ENCODE results near the gene PMAIP1.

PMAIP1 gene

GRCh38 chr18:59867337-59868104, 32.3 kb upstream of the PMAIP1 start:
- H3K4me1 ChIP-seq (ENCODE audit: control insufficient read depth in 2 of 2, insufficient read depth in 2 of 2, low read length in 2 of 2) = peaks cover 0 to 2% of the 10 kb centered on the region in 2 donors
- no peak overlapping the region for H3K27ac ChIP-seq (ENCODE audit: low read depth in 2 of 2, low read length in 2 of 2)
- H3K9ac ChIP-seq (ENCODE audit: low read depth in 1 of 2, low read length in 2 of 2) = no peak overlapping the region
- H3K4me3 ChIP-seq (ENCODE audit: low read length in 2 of 2) = no peak overlapping the region
- no peaks in the 10 kb centered on the region for H3K27me3 ChIP-seq (ENCODE audit: control insufficient read depth in 2 of 2, insufficient read depth in 2 of 2, low read length in 2 of 2)
- no peaks in the 10 kb centered on the region for H3K36me3 ChIP-seq (ENCODE audit: control insufficient read depth in 2 of 2, insufficient read depth in 2 of 2, low read length in 2 of 2)
- no peaks in the 10 kb centered on the region for H3K9me3 ChIP-seq (ENCODE audit: control insufficient read depth in 2 of 2, low read length in 2 of 2)

GRCh38 chr18:59870623-59871130, 29.1 kb upstream of the PMAIP1 start:
- Histone ChIP-seq H3K27ac (ENCODE audit: low read depth in 2 of 2, low read length in 2 of 2) (no peak overlapping the region), H3K9me3 (ENCODE audit: control insufficient read depth in 2 of 2, low read length in 2 of 2) (no peaks in the 10 kb centered on the region), H3K36me3 (ENCODE audit: control insufficient read depth in 2 of 2, insufficient read depth in 2 of 2, low read length in 2 of 2) (no peaks in the 10 kb centered on the region), H3K4me3 (ENCODE audit: low read length in 2 of 2) (no peak overlapping the region), H3K9ac (ENCODE audit: low read depth in 1 of 2, low read length in 2 of 2) (no peak overlapping the region), H3K27me3 (ENCODE audit: control insufficient read depth in 2 of 2, insufficient read depth in 2 of 2, low read length in 2 of 2) (no peaks in the 10 kb centered on the region), H3K4me1 (ENCODE audit: control insufficient read depth in 2 of 2, insufficient read depth in 2 of 2, low read length in 2 of 2) (no peaks in the 10 kb centered on the region)

GRCh38 chr18:59871711-59872362, 28.0 kb upstream of the PMAIP1 start:
- Histone ChIP-seq H3K27me3 (ENCODE audit: control insufficient read depth in 2 of 2, insufficient read depth in 2 of 2, low read length in 2 of 2) (no peaks in the 10 kb centered on the region), H3K4me3 (ENCODE audit: low read length in 2 of 2) (no peak overlapping the region), H3K27ac (ENCODE audit: low read depth in 2 of 2, low read length in 2 of 2) (no peak overlapping the region), H3K9me3 (ENCODE audit: control insufficient read depth in 2 of 2, low read length in 2 of 2) (no peaks in the 10 kb centered on the region), H3K4me1 (ENCODE audit: control insufficient read depth in 2 of 2, insufficient read depth in 2 of 2, low read length in 2 of 2) (no peaks in the 10 kb centered on the region), H3K9ac (ENCODE audit: low read depth in 1 of 2, low read length in 2 of 2) (no peak overlapping the region), H3K36me3 (ENCODE audit: control insufficient read depth in 2 of 2, insufficient read depth in 2 of 2, low read length in 2 of 2) (no peaks in the 10 kb centered on the region)

GRCh38 chr18:59873641-59874040, 26.2 kb upstream of the PMAIP1 start:
- H3K4me3 ChIP-seq (ENCODE audit: low read length in 2 of 2) = no peak overlapping the region
- no peaks in the 10 kb centered on the region for H3K9me3 ChIP-seq (ENCODE audit: control insufficient read depth in 2 of 2, low read length in 2 of 2)
- H3K9ac ChIP-seq (ENCODE audit: low read depth in 1 of 2, low read length in 2 of 2) = no peak overlapping the region
- H3K4me1 ChIP-seq (ENCODE audit: control insufficient read depth in 2 of 2, insufficient read depth in 2 of 2, low read length in 2 of 2) = no peaks in the 10 kb centered on the region
- H3K36me3 ChIP-seq (ENCODE audit: control insufficient read depth in 2 of 2, insufficient read depth in 2 of 2, low read length in 2 of 2) = no peaks in the 10 kb centered on the region
- H3K27ac ChIP-seq (ENCODE audit: low read depth in 2 of 2, low read length in 2 of 2) = no peak overlapping the region
- no peaks in the 10 kb centered on the region for H3K27me3 ChIP-seq (ENCODE audit: control insufficient read depth in 2 of 2, insufficient read depth in 2 of 2, low read length in 2 of 2)

GRCh38 chr18:59874166-59874565, 25.6 kb upstream of the PMAIP1 start:
- Histone ChIP-seq H3K9me3 (ENCODE audit: control insufficient read depth in 2 of 2, low read length in 2 of 2) (no peaks in the 10 kb centered on the region), H3K27ac (ENCODE audit: low read depth in 2 of 2, low read length in 2 of 2) (no peak overlapping the region), H3K9ac (ENCODE audit: low read depth in 1 of 2, low read length in 2 of 2) (no peak overlapping the region), H3K36me3 (ENCODE audit: control insufficient read depth in 2 of 2, insufficient read depth in 2 of 2, low read length in 2 of 2) (no peaks in the 10 kb centered on the region), H3K4me3 (ENCODE audit: low read length in 2 of 2) (no peak overlapping the region), H3K27me3 (ENCODE audit: control insufficient read depth in 2 of 2, insufficient read depth in 2 of 2, low read length in 2 of 2) (no peaks in the 10 kb centered on the region), H3K4me1 (ENCODE audit: control insufficient read depth in 2 of 2, insufficient read depth in 2 of 2, low read length in 2 of 2) (no peaks in the 10 kb centered on the region)

- H3K4me1 ChIP-seq (ENCODE audit: control insufficient read depth in 2 of 2, insufficient read depth in 2 of 2, low read length in 2 of 2) = no peaks in the 10 kb centered on the region
- H3K9ac ChIP-seq (ENCODE audit: low read depth in 1 of 2, low read length in 2 of 2) = no peak overlapping the region
- no peak overlapping the region for H3K4me3 ChIP-seq (ENCODE audit: low read length in 2 of 2)
- no peak overlapping the region for H3K27ac ChIP-seq (ENCODE audit: low read depth in 2 of 2, low read length in 2 of 2)
- H3K27me3 ChIP-seq (ENCODE audit: control insufficient read depth in 2 of 2, insufficient read depth in 2 of 2, low read length in 2 of 2) = no peaks in the 10 kb centered on the region
- no peaks in the 10 kb centered on the region for H3K9me3 ChIP-seq (ENCODE audit: control insufficient read depth in 2 of 2, low read length in 2 of 2)
- no peaks in the 10 kb centered on the region for H3K36me3 ChIP-seq (ENCODE audit: control insufficient read depth in 2 of 2, insufficient read depth in 2 of 2, low read length in 2 of 2)
Observed at GRCh38 chr18:59876310-59876626, 23.5 kb upstream of the PMAIP1 start.

- Histone ChIP-seq H3K36me3 (ENCODE audit: control insufficient read depth in 2 of 2, insufficient read depth in 2 of 2, low read length in 2 of 2) (no peaks in the 10 kb centered on the region), H3K4me3 (ENCODE audit: low read length in 2 of 2) (no peak overlapping the region), H3K27ac (ENCODE audit: low read depth in 2 of 2, low read length in 2 of 2) (no peak overlapping the region), H3K27me3 (ENCODE audit: control insufficient read depth in 2 of 2, insufficient read depth in 2 of 2, low read length in 2 of 2) (no peaks in the 10 kb centered on the region), H3K4me1 (ENCODE audit: control insufficient read depth in 2 of 2, insufficient read depth in 2 of 2, low read length in 2 of 2) (peaks cover 8% of the 10 kb centered on the region in 2 donors), H3K9me3 (ENCODE audit: control insufficient read depth in 2 of 2, low read length in 2 of 2) (no peaks in the 10 kb centered on the region), H3K9ac (ENCODE audit: low read depth in 1 of 2, low read length in 2 of 2) (no peak overlapping the region)
Observed at GRCh38 chr18:59877361-59877760, 22.4 kb upstream of the PMAIP1 start.

GRCh38 chr18:59878644-59879043, 21.2 kb upstream of the PMAIP1 start:
- Histone ChIP-seq H3K4me1 (ENCODE audit: control insufficient read depth in 2 of 2, insufficient read depth in 2 of 2, low read length in 2 of 2) (peaks cover 8 to 10% of the 10 kb centered on the region in 2 donors), H3K27me3 (ENCODE audit: control insufficient read depth in 2 of 2, insufficient read depth in 2 of 2, low read length in 2 of 2) (no peaks in the 10 kb centered on the region), H3K9me3 (ENCODE audit: control insufficient read depth in 2 of 2, low read length in 2 of 2) (no peaks in the 10 kb centered on the region), H3K9ac (ENCODE audit: low read depth in 1 of 2, low read length in 2 of 2) (no peak overlapping the region), H3K27ac (ENCODE audit: low read depth in 2 of 2, low read length in 2 of 2) (no peak overlapping the region), H3K4me3 (ENCODE audit: low read length in 2 of 2) (no peak overlapping the region), H3K36me3 (ENCODE audit: control insufficient read depth in 2 of 2, insufficient read depth in 2 of 2, low read length in 2 of 2) (no peaks in the 10 kb centered on the region)

GRCh38 chr18:59881728-59882656, 17.8 kb upstream of the PMAIP1 start:
- H3K9ac ChIP-seq (ENCODE audit: low read depth in 1 of 2, low read length in 2 of 2) = no peak overlapping the region
- no peaks in the 10 kb centered on the region for H3K27me3 ChIP-seq (ENCODE audit: control insufficient read depth in 2 of 2, insufficient read depth in 2 of 2, low read length in 2 of 2)
- no peaks in the 10 kb centered on the region for H3K36me3 ChIP-seq (ENCODE audit: control insufficient read depth in 2 of 2, insufficient read depth in 2 of 2, low read length in 2 of 2)
- H3K9me3 ChIP-seq (ENCODE audit: control insufficient read depth in 2 of 2, low read length in 2 of 2) = no peaks in the 10 kb centered on the region
- peak overlapping the region; percentile 31 to 34 for H3K4me3 ChIP-seq (ENCODE audit: low read length in 2 of 2)
- H3K4me1 ChIP-seq (ENCODE audit: control insufficient read depth in 2 of 2, insufficient read depth in 2 of 2, low read length in 2 of 2) = peaks cover 10 to 12% of the 10 kb centered on the region in 2 donors
- H3K27ac ChIP-seq (ENCODE audit: low read depth in 2 of 2, low read length in 2 of 2) = peak overlapping the region; percentile 69 to 77

- Histone ChIP-seq H3K4me3 (ENCODE audit: low read length in 2 of 2) (no peak overlapping the region), H3K9me3 (ENCODE audit: control insufficient read depth in 2 of 2, low read length in 2 of 2) (no peaks in the 10 kb centered on the region), H3K27me3 (ENCODE audit: control insufficient read depth in 2 of 2, insufficient read depth in 2 of 2, low read length in 2 of 2) (no peaks in the 10 kb centered on the region), H3K36me3 (ENCODE audit: control insufficient read depth in 2 of 2, insufficient read depth in 2 of 2, low read length in 2 of 2) (no peaks in the 10 kb centered on the region), H3K9ac (ENCODE audit: low read depth in 1 of 2, low read length in 2 of 2) (no peak overlapping the region), H3K27ac (ENCODE audit: low read depth in 2 of 2, low read length in 2 of 2) (no peak overlapping the region), H3K4me1 (ENCODE audit: control insufficient read depth in 2 of 2, insufficient read depth in 2 of 2, low read length in 2 of 2) (peaks cover 10 to 12% of the 10 kb centered on the region in 2 donors)
Observed at GRCh38 chr18:59884351-59884750, 15.4 kb upstream of the PMAIP1 start.

Measured in mucosa of rectum (tissue), 2 donors.